ENCODE data around the gene ITPR3.

Gene ITPR3

DNA sequence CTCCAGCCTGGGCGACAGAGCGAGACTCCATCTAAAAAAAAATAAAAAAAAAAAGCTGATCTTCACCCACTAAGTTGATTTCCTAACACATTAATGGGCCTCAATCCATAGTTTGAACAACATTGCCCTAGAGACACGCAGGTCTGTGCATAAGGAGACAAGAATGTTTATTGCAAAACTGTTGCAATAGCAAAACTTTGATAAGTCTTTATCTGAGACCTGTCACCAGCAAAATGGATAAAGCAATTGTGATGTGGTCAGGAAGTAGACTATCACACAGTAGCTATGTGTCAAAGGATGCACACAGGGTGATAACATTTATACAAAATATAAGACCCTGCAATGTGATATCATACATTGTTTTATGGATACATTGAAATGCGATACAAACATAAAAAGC is 4.2 kb upstream of the ITPR3 start:
- no peak overlapping the region for H3K4me2 ChIP-seq (ENCODE audit: low read length)

DNA sequence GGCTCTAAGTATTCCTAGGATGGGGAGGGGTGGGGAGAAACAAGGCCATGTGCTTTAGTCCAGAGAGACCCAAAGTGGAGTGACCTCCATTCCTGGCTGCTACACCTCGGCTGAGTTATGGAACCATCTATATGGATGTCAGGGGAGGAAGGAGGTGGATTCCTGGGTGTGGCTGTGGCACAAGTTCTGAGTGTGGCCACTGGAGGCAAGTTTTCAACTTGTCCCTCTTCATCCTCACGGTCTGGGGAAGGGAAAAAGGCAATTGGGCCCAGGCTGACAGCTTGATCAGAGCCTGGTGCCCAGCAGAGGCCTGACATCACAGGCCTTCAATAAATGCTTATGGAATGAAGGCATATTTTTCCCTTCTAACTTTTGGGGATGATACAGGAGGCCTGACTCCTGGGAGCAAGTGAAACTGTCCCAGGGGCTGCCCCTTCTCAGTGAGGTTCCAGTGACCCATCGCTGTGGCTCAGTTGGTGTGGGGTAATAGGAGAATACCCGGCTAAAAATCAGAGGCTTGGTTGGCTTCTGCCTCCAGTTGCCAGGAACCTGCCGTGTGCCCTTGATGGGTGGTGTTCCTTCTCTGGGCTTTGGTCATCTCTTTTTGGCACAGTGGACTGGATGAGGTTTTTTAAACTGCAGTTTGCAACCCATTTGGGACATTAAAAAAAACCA is 1.8 kb upstream of the ITPR3 start:
- no peak overlapping the region for H2AFZ ChIP-seq (ENCODE audit: low read length)
- H3K36me3 ChIP-seq (ENCODE audit: insufficient read depth, low read length): peaks cover 9% of the 10 kb centered on the region; the same call in 1 of the 2 replicates
- H3K4me2 ChIP-seq (ENCODE audit: low read length): no peak overlapping the region
- no peak overlapping the region for H3K27ac ChIP-seq (ENCODE audit: low read depth, low read length, poor library complexity, severe bottlenecking)
- no peaks in the 10 kb centered on the region for H4K20me1 ChIP-seq (ENCODE audit: insufficient read depth, low read length)
- no peaks in the 10 kb centered on the region for H3K9me3 ChIP-seq (ENCODE audit: low read length)
- H3K9me2 ChIP-seq (ENCODE audit: low read depth, low read length): no peaks in the 10 kb centered on the region
- H3F3A ChIP-seq (ENCODE audit: insufficient read depth, low read length): no peaks in the 10 kb centered on the region
- peaks cover 41% of the 10 kb centered on the region for H3K4me1 ChIP-seq (ENCODE audit: insufficient read depth, low read length, severe bottlenecking)
- H3K79me2 ChIP-seq (ENCODE audit: insufficient read depth, low read length): 0 out of 2 replicates have a peak, but pooled peaks cover 10% of the 10 kb centered on the region
- no peaks in the 10 kb centered on the region for H3K27me3 ChIP-seq (ENCODE audit: insufficient read depth, low read length)
- TF ChIP-seq, protein P1, sequence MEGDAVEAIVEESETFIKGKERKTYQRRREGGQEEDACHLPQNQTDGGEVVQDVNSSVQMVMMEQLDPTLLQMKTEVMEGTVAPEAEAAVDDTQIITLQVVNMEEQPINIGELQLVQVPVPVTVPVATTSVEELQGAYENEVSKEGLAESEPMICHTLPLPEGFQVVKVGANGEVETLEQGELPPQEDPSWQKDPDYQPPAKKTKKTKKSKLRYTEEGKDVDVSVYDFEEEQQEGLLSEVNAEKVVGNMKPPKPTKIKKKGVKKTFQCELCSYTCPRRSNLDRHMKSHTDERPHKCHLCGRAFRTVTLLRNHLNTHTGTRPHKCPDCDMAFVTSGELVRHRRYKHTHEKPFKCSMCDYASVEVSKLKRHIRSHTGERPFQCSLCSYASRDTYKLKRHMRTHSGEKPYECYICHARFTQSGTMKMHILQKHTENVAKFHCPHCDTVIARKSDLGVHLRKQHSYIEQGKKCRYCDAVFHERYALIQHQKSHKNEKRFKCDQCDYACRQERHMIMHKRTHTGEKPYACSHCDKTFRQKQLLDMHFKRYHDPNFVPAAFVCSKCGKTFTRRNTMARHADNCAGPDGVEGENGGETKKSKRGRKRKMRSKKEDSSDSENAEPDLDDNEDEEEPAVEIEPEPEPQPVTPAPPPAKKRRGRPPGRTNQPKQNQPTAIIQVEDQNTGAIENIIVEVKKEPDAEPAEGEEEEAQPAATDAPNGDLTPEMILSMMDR (IDR thresholded peaks at IDR 0.05; ENCODE audit: low read length): no peak
- no peak for TF ChIP-seq EZH2 (IDR thresholded peaks at IDR 0.05; ENCODE audit: borderline replicate concordance, low read length)
- H3K4me3 ChIP-seq (ENCODE audit: low read depth, low read length, poor library complexity, severe bottlenecking): no peak overlapping the region
- H3K9ac ChIP-seq (ENCODE audit: low read length): no peak overlapping the region

More for the DNA sequence above, 4.2 kb upstream of the ITPR3 start:
- Histone ChIP-seq H3K27ac (ENCODE audit: low read depth, low read length, poor library complexity, severe bottlenecking) (no peak overlapping the region), H3K79me2 (ENCODE audit: insufficient read depth, low read length) (0 out of 2 replicates have a peak, but pooled peaks cover 4% of the 10 kb centered on the region), H3K4me1 (ENCODE audit: insufficient read depth, low read length, severe bottlenecking) (peaks cover 17% of the 10 kb centered on the region), H3K9me3 (ENCODE audit: low read length) (no peaks in the 10 kb centered on the region), H3K4me3 (ENCODE audit: low read depth, low read length, poor library complexity, severe bottlenecking) (no peak overlapping the region), H4K20me1 (ENCODE audit: insufficient read depth, low read length) (no peaks in the 10 kb centered on the region), H3K27me3 (ENCODE audit: insufficient read depth, low read length) (peaks cover 3% of the 10 kb centered on the region; the same call in 1 of the 2 replicates), H3K9me2 (ENCODE audit: low read depth, low read length) (no peaks in the 10 kb centered on the region), H3K9ac (ENCODE audit: low read length) (no peak overlapping the region), H2AFZ (ENCODE audit: low read length) (no peak overlapping the region), H3K36me3 (ENCODE audit: insufficient read depth, low read length) (no peaks in the 10 kb centered on the region; the same call in 1 of the 2 replicates), H3F3A (ENCODE audit: insufficient read depth, low read length) (no peaks in the 10 kb centered on the region)
- TF ChIP-seq, protein P1 (IDR thresholded peaks at IDR 0.05; ENCODE audit: low read length): no peak
- TF ChIP-seq EZH2 (IDR thresholded peaks at IDR 0.05; ENCODE audit: borderline replicate concordance, low read length): no peak

DNA sequence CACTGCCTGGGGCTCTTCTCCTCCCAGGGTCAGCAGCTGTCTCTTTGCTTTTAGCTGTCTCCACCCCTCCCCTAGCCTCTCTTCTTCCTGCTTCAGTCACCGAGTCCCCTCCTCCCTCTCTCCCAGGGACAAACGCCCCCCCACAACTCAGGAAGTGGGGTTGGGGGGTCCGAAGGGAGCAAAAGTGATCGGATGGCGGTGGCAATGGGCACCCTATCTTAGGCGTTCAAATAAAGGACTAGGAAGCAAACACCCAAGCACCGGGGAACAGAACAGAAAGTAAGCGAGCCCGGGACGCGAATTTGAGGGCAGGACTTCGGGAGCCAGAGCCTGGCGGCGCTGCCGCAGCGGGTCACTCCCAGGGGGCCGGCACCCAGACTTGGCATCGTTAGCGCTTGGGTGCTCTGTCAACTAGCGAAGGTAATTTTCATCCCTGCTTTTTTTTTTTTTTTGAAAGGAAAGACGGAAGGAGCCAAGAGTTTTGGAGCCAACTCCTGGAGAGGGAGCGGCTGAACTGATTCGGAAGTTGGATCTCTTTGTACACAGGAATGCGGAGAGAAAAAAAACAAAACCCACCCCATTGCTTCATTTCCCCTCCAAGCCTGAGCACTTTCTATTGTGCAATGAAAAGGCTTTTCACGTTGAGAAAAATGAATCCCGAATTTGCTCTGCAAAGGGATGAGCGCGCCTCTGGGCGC is 815 bp upstream of the ITPR3 start:
- Histone ChIP-seq H3K4me2 (ENCODE audit: low read length) (peak overlapping the region; percentile 87), H3K9ac (ENCODE audit: low read length) (peak overlapping the region; percentile 59), H3K79me2 (ENCODE audit: insufficient read depth, low read length) (0 out of 2 replicates have a peak, but pooled peaks cover 10% of the 10 kb centered on the region), H3K27ac (ENCODE audit: low read depth, low read length, poor library complexity, severe bottlenecking) (no peak overlapping the region), H3K36me3 (ENCODE audit: insufficient read depth, low read length) (peaks cover 16% of the 10 kb centered on the region; the same call in 1 of the 2 replicates), H4K20me1 (ENCODE audit: insufficient read depth, low read length) (no peaks in the 10 kb centered on the region), H3K4me3 (ENCODE audit: low read depth, low read length, poor library complexity, severe bottlenecking) (peak overlapping the region; percentile 100), H3K9me2 (ENCODE audit: low read depth, low read length) (no peaks in the 10 kb centered on the region), H3K27me3 (ENCODE audit: insufficient read depth, low read length) (no peaks in the 10 kb centered on the region), H3K9me3 (ENCODE audit: low read length) (no peaks in the 10 kb centered on the region), H3F3A (ENCODE audit: insufficient read depth, low read length) (no peaks in the 10 kb centered on the region), H3K4me1 (ENCODE audit: insufficient read depth, low read length, severe bottlenecking) (peaks cover 48% of the 10 kb centered on the region), H2AFZ (ENCODE audit: low read length) (no peak overlapping the region)
- TF ChIP-seq, protein P1 (IDR thresholded peaks at IDR 0.05; ENCODE audit: low read length): no peak
- TF ChIP-seq EZH2 (IDR thresholded peaks at IDR 0.05; ENCODE audit: borderline replicate concordance, low read length): no peak
